WI38 (cell line): ENCODE measurements around the gene MYOCD.
"Not testable (repeated sequence)": the region's sequence is repeated elsewhere in the genome, so short reads cannot be mapped to it uniquely, and the experiment has no call there.

Experiments used
- H3K4me3 ChIP-seq: 2 replicates; pipeline ENCODE4 v1.5.1; 2011; ENCODE audit warnings: low read depth, mild to moderate bottlenecking, control low read depth, low read length
- CTCF ChIP-seq: IDR thresholded peaks from 2 replicates; pipeline ENCODE4 v1.5.1; 2012; ENCODE audit warnings: low read depth, mild to moderate bottlenecking, control low read depth, low read length

Gene MYOCD

GRCh38 chr17:12634789-12635414 is 30.8 kb upstream of the MYOCD start:
- no peak for TF ChIP-seq CTCF
- H3K4me3 ChIP-seq, result no peak overlapping the region

- not testable (repeated sequence) for H3K4me3 ChIP-seq
These were observed 29.7 kb upstream of the MYOCD start for GRCh38 chr17:12635996-12636395.

GRCh38 chr17:12637015-12637414 is 28.7 kb upstream of the MYOCD start:
- H3K4me3 ChIP-seq, result no peak overlapping the region
- TF ChIP-seq CTCF, result no peak

- TF ChIP-seq CTCF, result no peak
- no peak overlapping the region for H3K4me3 ChIP-seq
These were observed 27.7 kb upstream of the MYOCD start for GRCh38 chr17:12637745-12638651.

GRCh38 chr17:12640364-12640763 is 25.3 kb upstream of the MYOCD start:
- TF ChIP-seq CTCF, result no peak
- H3K4me3 ChIP-seq, result no peak overlapping the region

GRCh38 chr17:12641084-12641483 is 24.6 kb upstream of the MYOCD start:
- no peak overlapping the region for H3K4me3 ChIP-seq
- no peak for TF ChIP-seq CTCF

GRCh38 chr17:12642034-12642433 is 23.7 kb upstream of the MYOCD start:
- no peak overlapping the region for H3K4me3 ChIP-seq
- no peak for TF ChIP-seq CTCF
